Activated CD8-positive, alpha-beta T cell treated with anti-CD3 and anti-CD28 coated beads, Interleukin-2, amount 10 ng/mL, durations not matched to agents 7 days and 5 days (primary cell): ENCODE data around the gene RPL36AL. TPM values are rescaled to one million over a fixed set of nuclear protein-coding genes. Genes with fewer than 3 reads are reported as not detected.

ENCODE experiments used
- ATAC-seq: fragments of 150-1000 bp; cut with Tn5 transposase; one replicate; pipeline ENCODE4 v1.10.0; 2021; ENCODE audit warnings: moderate library complexity
- CTCF ChIA-PET: fragments of 350-600 bp; sonication (Branson Sonifier 250); formaldehyde crosslinking; loops from one replicate; lab custom pipeline; 2021; ENCODE audit warnings: antibody characterized with exemption; lab: Charles Lee
- POLR2A ChIA-PET: fragments of 350-600 bp; sonication (Branson Sonifier 250); formaldehyde crosslinking; loops from one replicate; lab custom pipeline; 2021; ENCODE audit warnings: antibody characterized with exemption; lab: Charles Lee
- DNase-seq: peaks from one replicate; pipeline ENCODE4 v3.0.0-alpha.2; 2020
- H3K27ac Mint-ChIP-seq: one replicate; pipeline ENCODE4 v1.8.0; 2021; ENCODE audit warnings: mild to moderate bottlenecking, mixed read lengths
- H3K27me3 Mint-ChIP-seq: one replicate; pipeline ENCODE4 v1.8.0; 2021; ENCODE audit warnings: low read depth, mixed read lengths
- H3K36me3 Mint-ChIP-seq: one replicate; pipeline ENCODE4 v1.8.0; 2021; ENCODE audit warnings: low read depth, mixed read lengths
- H3K4me1 Mint-ChIP-seq: one replicate; pipeline ENCODE4 v1.8.0; 2021; ENCODE audit warnings: low read depth, mixed read lengths
- H3K4me3 Mint-ChIP-seq: one replicate; pipeline ENCODE4 v1.8.0; 2021; ENCODE audit warnings: mild to moderate bottlenecking, mixed read lengths
- H3K9me3 Mint-ChIP-seq: one replicate; pipeline ENCODE4 v1.8.0; 2022; ENCODE audit warnings: mixed read lengths; ENCODE audit not compliant: insufficient read depth
- total RNA-seq, 2 experiments: library from RNA; stranded (reverse); gene quantifications; one replicate each; pipeline ENCODE4 v1.2.3, GENCODE V29; 2021

RPL36AL gene
- total RNA-seq, 2 experiments from 2014 or later = 229 to 241 TPM

- DNase-seq (no peak), ATAC-seq (no peak)
- Mint-ChIP-seq H3K4me1 (peaks cover 28% of the 10 kb centered on the region), H3K9me3 (no peaks in the 10 kb centered on the region), H3K27me3 (no peaks in the 10 kb centered on the region), H3K4me3 (no peak overlapping the region), H3K36me3 (peaks cover 67% of the 10 kb centered on the region), H3K27ac (peak overlapping the region; percentile 56)
- CTCF ChIA-PET = interaction anchor here (0.6 kb wide), 1 partner anchor 54 kb away, joined by 3 read pairs; no protein-coding TSS in a partner anchor
- POLR2A ChIA-PET = interaction anchor here (0.6 to 1.8 kb wide), 2 partner anchors 8 to 170 kb away, joined by 3 to 7 read pairs; partner anchors contain the start of gene RPS29
Observed at GRCh38 chr14:49578141-49578540, 42.3 kb downstream of the RPL36AL start.

GRCh38 chr14:49574038-49574437, 46.4 kb downstream of the RPL36AL start:
- H3K4me1 Mint-ChIP-seq = peaks cover 6% of the 10 kb centered on the region
- CTCF ChIA-PET = no interaction called here
- no peak overlapping the region for H3K4me3 Mint-ChIP-seq
- H3K27ac Mint-ChIP-seq = no peak overlapping the region
- POLR2A ChIA-PET = no interaction called here
- DNase-seq (no peak), ATAC-seq (no peak)
- peaks cover 55% of the 10 kb centered on the region for H3K36me3 Mint-ChIP-seq
- peaks cover 4% of the 10 kb centered on the region for H3K9me3 Mint-ChIP-seq
- no peaks in the 10 kb centered on the region for H3K27me3 Mint-ChIP-seq

- Mint-ChIP-seq H3K36me3 (peaks cover 27% of the 10 kb centered on the region), H3K27ac (no peak overlapping the region), H3K27me3 (no peaks in the 10 kb centered on the region), H3K4me1 (no peaks in the 10 kb centered on the region), H3K4me3 (no peak overlapping the region), H3K9me3 (peaks cover 4% of the 10 kb centered on the region)
- ChIA-PET POLR2A (no interaction called here), CTCF (no interaction called here)
- DNase-seq = no peak
- ATAC-seq = no peak
Observed at GRCh38 chr14:49569281-49569680, 51.1 kb downstream of the RPL36AL start.

Other genes with a start within 250 kb of the RPL36AL start
- 1,000 to 10,000 TPM; 1,224 to 1,602 TPM for gene RPS29, start 34.2 kb downstream of the RPL36AL start, total RNA-seq
- gene LRR1, start 21.7 kb downstream of the RPL36AL start, total RNA-seq = 10 to 100 TPM; 63.1 to 65.0 TPM
- 10 to 100 TPM; 55.1 to 57.4 TPM for gene MGAT2, start 173 bp upstream of the RPL36AL start, total RNA-seq
- 10 to 100 TPM in 1 of 2 experiments, 1 to 10 TPM in 1; 9.3 to 10.2 TPM for gene DNAAF2, start 14.6 kb upstream of the RPL36AL start, total RNA-seq
- gene POLE2, start 67.6 kb upstream of the RPL36AL start, total RNA-seq = 10 to 100 TPM; 39.3 to 41.3 TPM
- 1 to 10 TPM in 1 of 2 experiments, under 1 TPM in 1; 0.95 to 1.5 TPM for gene KLHDC1, start 72.5 kb upstream of the RPL36AL start, total RNA-seq
- 10 to 100 TPM; 24.9 to 25.5 TPM for gene KLHDC2, start 147.5 kb upstream of the RPL36AL start, total RNA-seq
- gene NEMF, start 232.2 kb upstream of the RPL36AL start, total RNA-seq = 10 to 100 TPM; 75.6 to 78.9 TPM